Measurements from ENCODE around the gene FARS2. TPM values are rescaled to one million over a fixed set of nuclear protein-coding genes. Genes with fewer than 3 reads are reported as not detected.
A peak's percentile ranks its signal among the peaks of the same experiment; 100 is the strongest.

The FARS2 gene
- polyA plus RNA-seq, 2 of the 4 experiments (the other 2 are of a cell fraction) = 12.9 to 17.5 TPM

- H3K27ac ChIP-seq = no peak overlapping the region
- no peaks in the 10 kb centered on the region for H3K9me3 ChIP-seq
- ChIA-PET POLR2A (no interaction called here), CTCF (interaction anchor here (1.5 kb wide), 1 partner anchor 151 kb away, joined by 5 read pairs; no protein-coding TSS in a partner anchor)
- ATAC-seq = no peak
- H3K4me2 ChIP-seq = no peak overlapping the region
- no peak overlapping the region for H3K4me3 ChIP-seq
- no peak for FAIRE-seq
- no peaks in the 10 kb centered on the region for H3K4me1 ChIP-seq
- no peak for DNase-seq (ENCODE audit: low read depth in 1 of 2, low spot score in 1 of 2)
- TF ChIP-seq EP300 (IDR thresholded peaks at IDR 0.05) (no peak), CTCF (IDR thresholded peaks at IDR 0.05) (no peak), EHMT2 (IDR thresholded peaks at IDR 0.05; ENCODE audit: low read depth) (no peak), ZC3H11A (IDR thresholded peaks at IDR 0.05) (no peak), NR3C1 (IDR thresholded peaks at IDR 0.05) (no peak), CHD2 (IDR thresholded peaks at IDR 0.05; ENCODE audit: low read length, partially characterized antibody) (no peak)
- 89% methylated on average over 11 of the region's 11 CpGs for WGBS (ENCODE audit: missing lambda C conversion rate)
Observed at GRCh38 chr6:5294392-5295211, 33.3 kb downstream of the FARS2 start.

GRCh38 chr6:5295623-5296022 is 34.3 kb downstream of the FARS2 start:
- H3K9me3 ChIP-seq = no peaks in the 10 kb centered on the region
- TF ChIP-seq BHLHE40 (IDR thresholded peaks at IDR 0.05; ENCODE audit: low read depth, low read length) (no peak), FOXS1 (CRISPR knock-in tag; IDR thresholded peaks at IDR 0.05) (no peak), CHD4 (IDR thresholded peaks at IDR 0.05; ENCODE audit: borderline replicate concordance) (no peak)
- no peak for DNase-seq (ENCODE audit: low read depth in 1 of 2, low spot score in 1 of 2)
- H3K4me1 ChIP-seq = peaks cover 7% of the 10 kb centered on the region; the same call in 2 of the 3 replicates
- CTCF ChIA-PET = interaction anchor here (1.5 kb wide), 1 partner anchor 152 kb away, joined by 5 read pairs; no protein-coding TSS in a partner anchor
- POLR2A ChIA-PET = no interaction called here
- H3K27ac ChIP-seq = no peak overlapping the region
- no peak for ATAC-seq
- H3K4me3 ChIP-seq = no peak overlapping the region
- no peak for FAIRE-seq
- WGBS (ENCODE audit: missing lambda C conversion rate) = 86% methylated on average over 7 of the region's 7 CpGs
- no peak overlapping the region for H3K4me2 ChIP-seq

DNA sequence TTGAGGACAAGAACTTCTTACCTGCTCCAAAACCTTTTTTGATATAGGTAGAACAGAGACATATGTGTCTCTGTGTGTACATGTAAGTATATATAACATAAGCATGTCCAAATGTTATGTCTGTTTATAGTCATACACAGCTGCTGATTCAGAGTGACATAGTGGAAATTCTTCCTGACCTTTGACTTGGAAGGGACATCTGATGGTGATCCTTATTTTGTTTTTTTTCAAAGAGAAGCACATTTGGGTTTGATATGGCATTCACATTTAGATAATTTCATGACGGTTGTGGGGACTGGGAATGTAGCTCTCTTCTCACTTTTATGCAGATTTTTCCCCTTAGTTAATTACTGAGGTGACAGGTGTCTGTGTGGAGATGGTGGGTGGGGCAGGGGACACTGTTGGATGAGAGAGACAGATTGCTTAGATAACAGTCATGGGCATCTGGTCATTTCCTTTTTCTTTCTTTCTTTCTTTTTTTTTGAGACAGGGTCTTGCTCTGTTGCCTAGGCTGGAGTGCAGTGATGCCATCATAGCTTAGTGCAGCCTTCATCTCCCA is 39.0 kb downstream of the FARS2 start:
- TF ChIP-seq FOSB (CRISPR knock-in tag; IDR thresholded peaks at IDR 0.05) = no peak
- no peak for TF ChIP-seq HDAC2 (IDR thresholded peaks at IDR 0.05)
- Histone ChIP-seq H3K9me3 (no peaks in the 10 kb centered on the region), H3K4me1 (peaks cover 7% of the 10 kb centered on the region; the same call in 2 of the 3 replicates), H3K4me3 (no peak overlapping the region), H3K4me2 (no peak overlapping the region), H3K27ac (no peak overlapping the region)
- ATAC-seq (no peak), DNase-seq (ENCODE audit: low read depth in 1 of 2, low spot score in 1 of 2) (no peak), FAIRE-seq (no peak)
- CTCF ChIA-PET = interaction anchor here (1.5 kb wide), 1 partner anchor 156 kb away, joined by 4 read pairs; no protein-coding TSS in a partner anchor
- WGBS (ENCODE audit: missing lambda C conversion rate) = 30% methylated on average over 1 of the region's 1 CpG
- POLR2A ChIA-PET = no interaction called here

GRCh38 chr6:5302220-5302946 is 41.1 kb downstream of the FARS2 start:
- Histone ChIP-seq H3K4me1 (peaks cover 7% of the 10 kb centered on the region; the same call in 2 of the 3 replicates), H3K9me3 (no peaks in the 10 kb centered on the region), H3K27ac (no peak overlapping the region), H3K4me2 (no peak overlapping the region), H3K4me3 (no peak overlapping the region)
- TF ChIP-seq PBX3 (IDR thresholded peaks at IDR 0.05) = no peak
- TF ChIP-seq RFX5 (IDR thresholded peaks at IDR 0.05) = no peak
- no peak for TF ChIP-seq CHD2 (IDR thresholded peaks at IDR 0.05; ENCODE audit: low read length, partially characterized antibody)
- no peak for TF ChIP-seq FOXS1 (CRISPR knock-in tag; IDR thresholded peaks at IDR 0.05)
- no peak for TF ChIP-seq ZSCAN20 (CRISPR knock-in tag; IDR thresholded peaks at IDR 0.05)
- TF ChIP-seq NPAS2 (CRISPR knock-in tag; IDR thresholded peaks at IDR 0.05; ENCODE audit: borderline replicate concordance) = no peak
- TF ChIP-seq POLR2A (IDR thresholded peaks at IDR 0.05; ENCODE audit: low read length) = no peak
- no peak for TF ChIP-seq MAZ (IDR thresholded peaks at IDR 0.05; ENCODE audit: borderline replicate concordance, low read depth, low read length)
- TF ChIP-seq KDM5A (IDR thresholded peaks at IDR 0.05) = no peak
- no peak for TF ChIP-seq FOSL2 (IDR thresholded peaks at IDR 0.05)
- TF ChIP-seq FOSL2 (CRISPR knock-in tag; IDR thresholded peaks at IDR 0.05) = no peak
- TF ChIP-seq POLR2AphosphoS2 (conservative IDR thresholded peaks at IDR 0.05; ENCODE audit: low read length) = no peak
- TF ChIP-seq CBX2 (IDR thresholded peaks at IDR 0.05; ENCODE audit: borderline replicate concordance, low read depth) = no peak
- no peak for TF ChIP-seq ZFP36 (IDR thresholded peaks at IDR 0.05; ENCODE audit: borderline replicate concordance, partially characterized antibody)
- no peak for TF ChIP-seq NR3C1 (IDR thresholded peaks at IDR 0.05)
- FAIRE-seq (no peak), ATAC-seq (peak; percentile 17 to 25; a peak in 2 of 6 replicates), DNase-seq (ENCODE audit: low read depth in 1 of 2, low spot score in 1 of 2) (no peak)
- ChIA-PET POLR2A (no interaction called here), CTCF (interaction anchor here (1.9 to 3.5 kb wide), 2 partner anchors 155 to 159 kb away, joined by 7 to 10 read pairs; no protein-coding TSS in a partner anchor)
- WGBS (ENCODE audit: missing lambda C conversion rate) = 84% methylated on average over 8 of the region's 10 CpGs

Data from A549 (cell line).